ENCODE data around the gene RANBP10. TPM values are rescaled to one million over a fixed set of nuclear protein-coding genes. Genes with fewer than 3 reads are reported as not detected.

The RANBP10 gene
- total RNA-seq, 2 donors from 2014 or later = 11.1 to 22.8 TPM

- peaks cover 0 to 1% of the 10 kb centered on the region in 2 donors for H3K36me3 ChIP-seq
- TF ChIP-seq POLR2AphosphoS5 (IDR thresholded peaks at IDR 0.05) = no peak
- TF ChIP-seq POLR2A (IDR thresholded peaks at IDR 0.05) = no peak
- TF ChIP-seq, protein P1, sequence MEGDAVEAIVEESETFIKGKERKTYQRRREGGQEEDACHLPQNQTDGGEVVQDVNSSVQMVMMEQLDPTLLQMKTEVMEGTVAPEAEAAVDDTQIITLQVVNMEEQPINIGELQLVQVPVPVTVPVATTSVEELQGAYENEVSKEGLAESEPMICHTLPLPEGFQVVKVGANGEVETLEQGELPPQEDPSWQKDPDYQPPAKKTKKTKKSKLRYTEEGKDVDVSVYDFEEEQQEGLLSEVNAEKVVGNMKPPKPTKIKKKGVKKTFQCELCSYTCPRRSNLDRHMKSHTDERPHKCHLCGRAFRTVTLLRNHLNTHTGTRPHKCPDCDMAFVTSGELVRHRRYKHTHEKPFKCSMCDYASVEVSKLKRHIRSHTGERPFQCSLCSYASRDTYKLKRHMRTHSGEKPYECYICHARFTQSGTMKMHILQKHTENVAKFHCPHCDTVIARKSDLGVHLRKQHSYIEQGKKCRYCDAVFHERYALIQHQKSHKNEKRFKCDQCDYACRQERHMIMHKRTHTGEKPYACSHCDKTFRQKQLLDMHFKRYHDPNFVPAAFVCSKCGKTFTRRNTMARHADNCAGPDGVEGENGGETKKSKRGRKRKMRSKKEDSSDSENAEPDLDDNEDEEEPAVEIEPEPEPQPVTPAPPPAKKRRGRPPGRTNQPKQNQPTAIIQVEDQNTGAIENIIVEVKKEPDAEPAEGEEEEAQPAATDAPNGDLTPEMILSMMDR (IDR thresholded peaks at IDR 0.05) = no peak
- intact Hi-C loops (cut with DNase I) = no loop called here
- H3K27me3 ChIP-seq (replicated peaks; ENCODE audit: insufficient read depth) = no peaks in the 10 kb centered on the region
- no peak overlapping the region for H3K27ac ChIP-seq
- WGBS = 91% methylated on average over 9 of the region's 9 CpGs
- DNase-seq (ENCODE audit: low spot score) = no peak
- no peak overlapping the region for H3K4me3 ChIP-seq
- no peaks in the 10 kb centered on the region for H3K4me1 ChIP-seq (replicated peaks)
- H3K9me3 ChIP-seq = no peaks in the 10 kb centered on the region
Measured at GRCh38 chr16:67734731-67735201, 71.6 kb downstream of the RANBP10 start.

- Histone ChIP-seq H3K27me3 (replicated peaks; ENCODE audit: insufficient read depth) (no peaks in the 10 kb centered on the region), H3K9me3 (no peaks in the 10 kb centered on the region), H3K27ac (no peak overlapping the region), H3K36me3 (peaks cover 6 to 7% of the 10 kb centered on the region in 2 donors), H3K4me1 (replicated peaks) (no peaks in the 10 kb centered on the region), H3K4me3 (no peak overlapping the region)
- WGBS = 94% methylated on average over 5 of the region's 5 CpGs
- no peak for TF ChIP-seq POLR2A (IDR thresholded peaks at IDR 0.05)
- TF ChIP-seq, protein P1 (IDR thresholded peaks at IDR 0.05) = no peak
- no peak for TF ChIP-seq POLR2AphosphoS5 (IDR thresholded peaks at IDR 0.05)
- no peak for DNase-seq (ENCODE audit: low spot score)
- intact Hi-C loops (cut with DNase I) = no loop called here
Measured at GRCh38 chr16:67733734-67734470, 72.5 kb downstream of the RANBP10 start.

DNA sequence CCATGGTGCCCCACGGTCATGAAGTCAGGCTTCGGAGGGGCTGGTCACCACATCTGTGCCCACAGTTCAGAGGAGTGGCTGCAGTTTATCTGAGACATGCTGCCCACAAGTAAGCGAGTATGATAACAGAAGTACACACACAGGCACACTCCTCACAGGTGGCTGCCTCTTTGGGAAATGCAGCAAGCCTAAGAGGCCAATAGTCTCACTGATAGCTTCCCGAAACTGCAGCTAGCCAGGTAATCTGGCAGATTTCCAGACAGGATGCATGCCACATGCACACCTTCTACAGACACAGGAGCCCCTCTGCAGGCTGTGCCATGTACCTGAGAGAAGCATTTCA, 74.6 kb downstream of the RANBP10 start:
- no peak for TF ChIP-seq POLR2A (IDR thresholded peaks at IDR 0.05)
- no peak for TF ChIP-seq POLR2AphosphoS5 (IDR thresholded peaks at IDR 0.05)
- TF ChIP-seq, protein P1 (IDR thresholded peaks at IDR 0.05) = no peak
- intact Hi-C loops (cut with DNase I) = no loop called here
- H3K27me3 ChIP-seq (replicated peaks; ENCODE audit: insufficient read depth) = no peaks in the 10 kb centered on the region
- WGBS = 82% methylated on average over 4 of the region's 4 CpGs
- no peak overlapping the region for H3K4me3 ChIP-seq
- no peaks in the 10 kb centered on the region for H3K9me3 ChIP-seq
- no peaks in the 10 kb centered on the region for H3K4me1 ChIP-seq (replicated peaks)
- DNase-seq (ENCODE audit: low spot score) = no peak
- H3K27ac ChIP-seq = no peak overlapping the region
- peaks cover 7 to 16% of the 10 kb centered on the region in 2 donors for H3K36me3 ChIP-seq

DNA sequence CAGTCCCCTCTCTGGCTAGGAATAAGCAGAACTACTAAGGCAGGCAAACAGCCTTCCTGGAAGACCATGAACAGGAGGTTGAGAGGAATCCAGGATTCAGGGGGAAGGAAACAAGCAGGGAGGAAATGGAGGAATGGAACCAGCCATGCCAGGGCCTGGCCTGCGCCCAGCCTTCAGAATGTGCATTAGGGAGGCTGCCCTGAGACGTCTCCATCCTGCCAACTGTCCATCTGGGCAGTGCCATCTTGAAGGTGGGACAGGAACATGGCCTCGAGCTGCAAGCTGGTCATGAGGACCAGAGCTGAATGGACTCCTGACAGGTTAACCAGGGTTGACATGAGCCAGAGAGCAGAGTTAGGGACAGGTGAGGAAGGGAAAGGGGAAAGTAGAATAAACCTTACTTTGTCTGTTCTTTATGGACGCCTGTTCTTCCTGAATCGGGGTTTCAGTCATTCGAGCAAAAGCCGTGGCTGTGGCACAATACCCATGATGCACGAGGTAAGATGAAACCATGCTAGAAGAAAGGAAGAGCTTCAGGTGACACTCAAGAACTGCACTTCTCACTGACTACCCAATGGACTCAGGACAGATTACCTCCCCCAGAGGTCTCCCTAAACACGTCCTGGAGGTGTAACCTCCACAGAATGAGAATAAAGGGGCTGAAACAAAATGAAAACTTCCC, 75.1 kb downstream of the RANBP10 start:
- intact Hi-C loops (cut with DNase I) = no loop called here
- H3K36me3 ChIP-seq = peaks cover 7 to 16% of the 10 kb centered on the region in 2 donors
- H3K9me3 ChIP-seq = no peaks in the 10 kb centered on the region
- H3K27ac ChIP-seq = no peak overlapping the region
- TF ChIP-seq, protein P1 (IDR thresholded peaks at IDR 0.05) = no peak
- TF ChIP-seq POLR2A (IDR thresholded peaks at IDR 0.05) = no peak
- no peak for TF ChIP-seq POLR2AphosphoS5 (IDR thresholded peaks at IDR 0.05)
- DNase-seq (ENCODE audit: low spot score) = no peak
- no peaks in the 10 kb centered on the region for H3K4me1 ChIP-seq (replicated peaks)
- WGBS = 90% methylated on average over 9 of the region's 9 CpGs
- H3K27me3 ChIP-seq (replicated peaks; ENCODE audit: insufficient read depth) = no peaks in the 10 kb centered on the region
- H3K4me3 ChIP-seq = no peak overlapping the region
